ENCODE data around the gene UBTD2. TPM values are rescaled to one million over a fixed set of nuclear protein-coding genes. Genes with fewer than 3 reads are reported as not detected.

UBTD2 gene
- total RNA-seq, 1 experiment from 2014 or later: 18.3 TPM

GRCh38 chr5:172315587-172316493 lies 32.3 kb upstream of the UBTD2 start:
- Histone ChIP-seq H3K36me3 (ENCODE audit: insufficient read depth, low read length, poor library complexity, severe bottlenecking) (no peaks in the 10 kb centered on the region), H3K27me3 (replicated peaks; ENCODE audit: insufficient read depth, low read depth, low read length, poor library complexity) (no peaks in the 10 kb centered on the region), H3K4me1 (ENCODE audit: insufficient read depth, low read length, poor library complexity, severe bottlenecking) (no peaks in the 10 kb centered on the region), H3K4me3 (ENCODE audit: low read depth, low read length, poor library complexity, severe bottlenecking) (no peak overlapping the region), H3K9me3 (ENCODE audit: low read depth, low read length, poor library complexity, severe bottlenecking) (no peaks in the 10 kb centered on the region), H3K27ac (ENCODE audit: low read depth, low read length, poor library complexity, severe bottlenecking) (no peak overlapping the region)
- ChIA-PET POLR2A (ENCODE audit: low non-redundant PET) (no interaction called here), CTCF (no interaction called here)
- intact Hi-C loops (cut with micrococcal nuclease; ENCODE audit: unreplicated experiment): no loop called here
- no TSS peak for BruUV-seq (replicated peaks)
- no peak for DNase-seq (ENCODE audit: low spot score)
- TF ChIP-seq EZH2 (IDR thresholded peaks at IDR 0.05; ENCODE audit: borderline replicate concordance, low read depth, low read length, poor library complexity, severe bottlenecking): no peak
- TF ChIP-seq, protein P1, sequence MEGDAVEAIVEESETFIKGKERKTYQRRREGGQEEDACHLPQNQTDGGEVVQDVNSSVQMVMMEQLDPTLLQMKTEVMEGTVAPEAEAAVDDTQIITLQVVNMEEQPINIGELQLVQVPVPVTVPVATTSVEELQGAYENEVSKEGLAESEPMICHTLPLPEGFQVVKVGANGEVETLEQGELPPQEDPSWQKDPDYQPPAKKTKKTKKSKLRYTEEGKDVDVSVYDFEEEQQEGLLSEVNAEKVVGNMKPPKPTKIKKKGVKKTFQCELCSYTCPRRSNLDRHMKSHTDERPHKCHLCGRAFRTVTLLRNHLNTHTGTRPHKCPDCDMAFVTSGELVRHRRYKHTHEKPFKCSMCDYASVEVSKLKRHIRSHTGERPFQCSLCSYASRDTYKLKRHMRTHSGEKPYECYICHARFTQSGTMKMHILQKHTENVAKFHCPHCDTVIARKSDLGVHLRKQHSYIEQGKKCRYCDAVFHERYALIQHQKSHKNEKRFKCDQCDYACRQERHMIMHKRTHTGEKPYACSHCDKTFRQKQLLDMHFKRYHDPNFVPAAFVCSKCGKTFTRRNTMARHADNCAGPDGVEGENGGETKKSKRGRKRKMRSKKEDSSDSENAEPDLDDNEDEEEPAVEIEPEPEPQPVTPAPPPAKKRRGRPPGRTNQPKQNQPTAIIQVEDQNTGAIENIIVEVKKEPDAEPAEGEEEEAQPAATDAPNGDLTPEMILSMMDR (conservative IDR thresholded peaks at IDR 0.05; ENCODE audit: low read depth, low read length): no peak

DNA sequence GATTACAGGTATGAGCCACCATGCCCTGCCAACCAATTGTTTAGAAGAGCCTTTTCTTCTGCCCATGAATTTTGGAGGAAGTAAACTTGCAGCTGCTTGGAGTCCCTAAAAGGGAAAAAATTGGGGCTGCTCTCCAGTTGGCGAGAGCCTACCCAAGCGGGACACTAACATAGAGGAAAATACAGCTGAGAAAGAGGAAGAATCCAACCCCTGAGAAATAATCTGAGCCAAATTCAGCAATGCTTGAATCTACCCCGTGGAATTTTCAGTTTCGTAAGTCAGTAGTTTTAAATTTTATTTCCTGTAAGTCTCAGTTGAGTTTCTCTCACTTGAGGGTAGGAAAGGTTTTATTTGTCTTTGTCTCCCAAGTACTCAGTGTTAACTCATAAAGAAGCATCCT lies 30.4 kb upstream of the UBTD2 start:
- Histone ChIP-seq H3K36me3 (ENCODE audit: insufficient read depth, low read length, poor library complexity, severe bottlenecking) (no peaks in the 10 kb centered on the region), H3K9me3 (ENCODE audit: low read depth, low read length, poor library complexity, severe bottlenecking) (no peaks in the 10 kb centered on the region), H3K27ac (ENCODE audit: low read depth, low read length, poor library complexity, severe bottlenecking) (no peak overlapping the region), H3K4me1 (ENCODE audit: insufficient read depth, low read length, poor library complexity, severe bottlenecking) (no peaks in the 10 kb centered on the region), H3K4me3 (ENCODE audit: low read depth, low read length, poor library complexity, severe bottlenecking) (no peak overlapping the region), H3K27me3 (replicated peaks; ENCODE audit: insufficient read depth, low read depth, low read length, poor library complexity) (no peaks in the 10 kb centered on the region)
- TF ChIP-seq, protein P1 (conservative IDR thresholded peaks at IDR 0.05; ENCODE audit: low read depth, low read length): no peak
- TF ChIP-seq EZH2 (IDR thresholded peaks at IDR 0.05; ENCODE audit: borderline replicate concordance, low read depth, low read length, poor library complexity, severe bottlenecking): no peak
- ChIA-PET POLR2A (ENCODE audit: low non-redundant PET) (no interaction called here), CTCF (no interaction called here)
- intact Hi-C loops (cut with micrococcal nuclease; ENCODE audit: unreplicated experiment): no loop called here
- DNase-seq (ENCODE audit: low spot score): no peak
- no TSS peak for BruUV-seq (replicated peaks)

DNA sequence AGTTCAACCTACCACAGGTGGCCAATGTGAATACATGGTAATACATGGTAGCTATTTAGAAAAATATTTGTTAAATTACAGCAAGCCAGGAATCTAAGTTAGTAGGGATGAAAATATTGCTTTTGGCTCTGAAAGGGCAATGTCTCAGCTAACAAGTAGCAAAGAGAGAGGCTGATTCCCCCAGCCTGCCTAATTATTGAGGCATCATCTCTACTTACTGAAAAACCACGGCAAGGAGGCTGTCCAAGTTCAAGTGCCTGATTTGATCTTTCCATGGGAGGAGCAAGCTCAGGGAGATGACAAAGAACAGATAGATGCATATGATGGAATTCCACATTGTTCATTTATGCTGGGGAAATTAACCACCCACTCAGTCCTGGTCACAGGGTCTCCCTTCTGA lies 28.7 kb upstream of the UBTD2 start:
- no peak for DNase-seq (ENCODE audit: low spot score)
- TF ChIP-seq, protein P1 (conservative IDR thresholded peaks at IDR 0.05; ENCODE audit: low read depth, low read length): no peak
- no peak for TF ChIP-seq EZH2 (IDR thresholded peaks at IDR 0.05; ENCODE audit: borderline replicate concordance, low read depth, low read length, poor library complexity, severe bottlenecking)
- Histone ChIP-seq H3K36me3 (ENCODE audit: insufficient read depth, low read length, poor library complexity, severe bottlenecking) (no peaks in the 10 kb centered on the region), H3K27me3 (replicated peaks; ENCODE audit: insufficient read depth, low read depth, low read length, poor library complexity) (no peaks in the 10 kb centered on the region), H3K27ac (ENCODE audit: low read depth, low read length, poor library complexity, severe bottlenecking) (no peak overlapping the region), H3K9me3 (ENCODE audit: low read depth, low read length, poor library complexity, severe bottlenecking) (no peaks in the 10 kb centered on the region), H3K4me1 (ENCODE audit: insufficient read depth, low read length, poor library complexity, severe bottlenecking) (no peaks in the 10 kb centered on the region), H3K4me3 (ENCODE audit: low read depth, low read length, poor library complexity, severe bottlenecking) (no peak overlapping the region)
- ChIA-PET CTCF (no interaction called here), POLR2A (ENCODE audit: low non-redundant PET) (no interaction called here)
- BruUV-seq (replicated peaks): no TSS peak
- intact Hi-C loops (cut with micrococcal nuclease; ENCODE audit: unreplicated experiment): no loop called here

All from A673 (cell line).